Panc1 (cell line): ENCODE results near the gene CCDC50. TPM values are rescaled to one million over a fixed set of nuclear protein-coding genes. Genes with fewer than 3 reads are reported as not detected.

Experiments used
- ATAC-seq: fragments of 200-7000 bp; cut with Tn5 transposase; 2 replicates; pipeline ENCODE4 v1.9.1; 2020; ENCODE audit warnings: mild to moderate bottlenecking, moderate library complexity
- BruUV-seq: library from RNA; stranded (reverse); fragments of 400-500 nt; replicated peaks from 2 replicates; lab custom pipeline; 2021; lab: Mats Ljungman, UMichigan
- CTCF ChIA-PET: fragments of 300-600 bp; sonication (Branson Sonifier 250); formaldehyde crosslinking; loops from one replicate; lab custom pipeline; 2022; ENCODE audit warnings: antibody characterized with exemption; lab: Charles Lee
- POLR2A ChIA-PET: fragments of 300-600 bp; sonication (Branson Sonifier 250); formaldehyde crosslinking; loops from one replicate; lab custom pipeline; 2022; ENCODE audit warnings: antibody characterized with exemption; lab: Charles Lee
- DNase-seq: peaks from one replicate; pipeline ENCODE4 v3.0.0-alpha.2; 2010; ENCODE audit warnings: low read depth, low spot score
- H3K27ac ChIP-seq: 2 replicates; pipeline ENCODE4 v1.5.1; 2011; ENCODE audit warnings: mild to moderate bottlenecking, low read length, inconsistent platforms
- H3K27me3 ChIP-seq: fragments of 200-500 bp; sonication (Bioruptor generic); 2 replicates; pipeline ENCODE4 v1.6.0; 2014; ENCODE audit warnings: low read length, inconsistent platforms; ENCODE audit not compliant: control insufficient read depth, insufficient read depth
- H3K36me3 ChIP-seq: fragments of 200-500 bp; sonication (Bioruptor generic); 2 replicates; pipeline ENCODE4 v1.5.1; 2014; ENCODE audit warnings: inconsistent platforms, mild to moderate bottlenecking, low read length, moderate library complexity; ENCODE audit not compliant: control insufficient read depth, insufficient read depth
- H3K4me1 ChIP-seq: 2 replicates; pipeline ENCODE4 v1.5.1; 2011; ENCODE audit warnings: inconsistent platforms, mild to moderate bottlenecking, low read length, moderate library complexity; ENCODE audit not compliant: control insufficient read depth, insufficient read depth
- H3K4me3 ChIP-seq, 2 experiments: 2 replicates each; pipeline ENCODE4 v1.5.1; 2011 to 2012; ENCODE audit warnings: low read depth in 2 of 2, low read length in 2 of 2, mild to moderate bottlenecking in 2 of 2, inconsistent platforms in 1 of 2, moderate library complexity in 1 of 2
- H3K9me3 ChIP-seq: fragments of 200-500 bp; sonication (Bioruptor generic); 2 replicates; pipeline ENCODE4 v1.5.1; 2014; ENCODE audit warnings: low read depth, mild to moderate bottlenecking, inconsistent platforms, low read length, moderate library complexity; ENCODE audit not compliant: control insufficient read depth, insufficient read depth
- CTCF ChIP-seq: fragments of 450-650 bp; IDR thresholded peaks from 2 replicates; pipeline ENCODE4 v1.5.1; 2017; ENCODE audit warnings: mild to moderate bottlenecking
- POLR2AphosphoS5 ChIP-seq: IDR thresholded peaks from 2 replicates; pipeline ENCODE4 v1.6.1; 2012; ENCODE audit warnings: mild to moderate bottlenecking, low read depth, low read length, moderate library complexity
- REST ChIP-seq, 2 experiments: IDR thresholded peaks; 2 replicates each; pipeline ENCODE4 v1.6.1; 2011 to 2012; ENCODE audit warnings: low read depth in 2 of 2, control low read depth in 1 of 2, low read length in 1 of 2, mild to moderate bottlenecking in 1 of 2, moderate library complexity in 1 of 2; ENCODE audit not compliant: insufficient read depth in 1 of 2
- SIN3A ChIP-seq: IDR thresholded peaks from 2 replicates; pipeline ENCODE4 v1.6.1; 2012; ENCODE audit warnings: low read depth, mild to moderate bottlenecking, low read length, moderate library complexity, borderline replicate concordance; ENCODE audit not compliant: insufficient read depth
- TCF7L2 ChIP-seq: IDR thresholded peaks from 2 replicates; pipeline ENCODE4 v1.6.1; 2011; ENCODE audit warnings: mild to moderate bottlenecking, low read depth, low read length, inconsistent platforms
- in situ Hi-C: cut with HindIII; loops from 2 replicates; pipeline ENCODE4 v1.10.0; 2016; ENCODE audit warnings: low sequenced_read_pairs, low pct_unique_long_range_greater_than_20kb
- intact Hi-C: fragments of 100-400 bp; cut with micrococcal nuclease; formaldehyde crosslinking; loops from one replicate; pipeline ENCODE4 v1.10.0; 2022; ENCODE audit not compliant: unreplicated experiment
- total RNA-seq: library from RNA; stranded (reverse); gene quantifications from one replicate; pipeline ENCODE4 v1.2.1, GENCODE V29; 2021; ENCODE audit not compliant: unreplicated experiment

Gene CCDC50
- total RNA-seq, 1 experiment from 2014 or later, result 89.3 TPM

GRCh38 chr3:191435981-191436380 is 106.8 kb downstream of the CCDC50 start:
- DNase-seq, result no peak
- Histone ChIP-seq H3K4me3 (no peak overlapping the region), H3K36me3 (no peaks in the 10 kb centered on the region), H3K27me3 (no peaks in the 10 kb centered on the region), H3K9me3 (no peaks in the 10 kb centered on the region), H3K27ac (no peak overlapping the region), H3K4me1 (no peaks in the 10 kb centered on the region)
- no peak for ATAC-seq
- in situ Hi-C loops, result no loop called here
- intact Hi-C loops, result no loop called here
- BruUV-seq, result no TSS peak
- ChIA-PET CTCF (no interaction called here), POLR2A (no interaction called here)
- TF ChIP-seq SIN3A, result no peak
- no peak for TF ChIP-seq CTCF
- TF ChIP-seq TCF7L2, result no peak
- TF ChIP-seq POLR2AphosphoS5, result no peak
- TF ChIP-seq REST (IDR thresholded peaks at IDR 0.05; ENCODE audit: insufficient read depth in 1 of 2, low read depth in 2 of 2, low read length in 1 of 2), result no peak

- ChIA-PET POLR2A (interaction anchor here (0.5 kb wide), 1 partner anchor 927 kb away, joined by 4 read pairs; no protein-coding TSS in a partner anchor), CTCF (no interaction called here)
- no peak overlapping the region for H3K27ac ChIP-seq
- no peaks in the 10 kb centered on the region for H3K9me3 ChIP-seq
- H3K4me3 ChIP-seq, result no peak overlapping the region
- BruUV-seq, result no TSS peak
- DNase-seq (no peak), ATAC-seq (no peak)
- H3K4me1 ChIP-seq, result no peaks in the 10 kb centered on the region
- in situ Hi-C loops (no loop called here), intact Hi-C loops (no loop called here)
- TF ChIP-seq POLR2AphosphoS5 (no peak), TCF7L2 (no peak), REST (IDR thresholded peaks at IDR 0.05; ENCODE audit: insufficient read depth in 1 of 2, low read depth in 2 of 2, low read length in 1 of 2) (no peak), CTCF (no peak), SIN3A (no peak)
- no peaks in the 10 kb centered on the region for H3K27me3 ChIP-seq
- H3K36me3 ChIP-seq, result no peaks in the 10 kb centered on the region
These were observed 109.1 kb downstream of the CCDC50 start for GRCh38 chr3:191438150-191438814.
